Ishikawa (cell line): ENCODE data around the gene NFIB.

ENCODE experiments used
- CEBPB ChIP-seq: IDR thresholded peaks from 2 replicates; pipeline ENCODE4 v1.6.1; 2012
- CREB1 ChIP-seq: IDR thresholded peaks from 2 replicates; pipeline ENCODE4 v1.6.1; 2012; ENCODE audit warnings: low read depth
- EGR1 ChIP-seq: IDR thresholded peaks from 2 replicates; pipeline ENCODE4 v1.6.1; 2012
- EP300 ChIP-seq: IDR thresholded peaks from 2 replicates; pipeline ENCODE4 v1.6.1; 2012; ENCODE audit warnings: borderline replicate concordance
- FOXM1 ChIP-seq: IDR thresholded peaks from 2 replicates; pipeline ENCODE4 v1.6.1; 2012; ENCODE audit warnings: low read depth, borderline replicate concordance
- MAX ChIP-seq: IDR thresholded peaks from 2 replicates; pipeline ENCODE4 v1.6.1; 2012
- NFIC ChIP-seq: IDR thresholded peaks from 2 replicates; pipeline ENCODE4 v1.6.1; 2012
- RAD21 ChIP-seq: IDR thresholded peaks from 2 replicates; pipeline ENCODE4 v1.6.1; 2012; ENCODE audit warnings: low read depth
- REST ChIP-seq: IDR thresholded peaks from 2 replicates; pipeline ENCODE4 v1.6.1; 2012; ENCODE audit warnings: low read depth, mild to moderate bottlenecking
- TAF1 ChIP-seq: IDR thresholded peaks from 2 replicates; pipeline ENCODE4 v1.6.1; 2012; ENCODE audit warnings: low read depth, mild to moderate bottlenecking
- TCF12 ChIP-seq: IDR thresholded peaks from 2 replicates; pipeline ENCODE4 v1.6.1; 2012; ENCODE audit warnings: low read depth
- TEAD4 ChIP-seq: IDR thresholded peaks from 2 replicates; pipeline ENCODE4 v1.6.1; 2012
- USF1 ChIP-seq: IDR thresholded peaks from 2 replicates; pipeline ENCODE4 v1.6.1; 2012
- YY1 ChIP-seq: IDR thresholded peaks from 2 replicates; pipeline ENCODE4 v1.6.1; 2012; ENCODE audit warnings: low read depth
- ZBTB7A ChIP-seq: IDR thresholded peaks from 2 replicates; pipeline ENCODE4 v1.6.1; 2012; ENCODE audit warnings: low read depth

NFIB gene

GRCh38 chr9:14301006-14301405 is 12.9 kb downstream of the NFIB start:
- TF ChIP-seq REST = no peak
- TF ChIP-seq TEAD4 = no peak
- TF ChIP-seq ZBTB7A = no peak
- no peak for TF ChIP-seq FOXM1
- no peak for TF ChIP-seq CREB1
- TF ChIP-seq YY1 = no peak
- TF ChIP-seq NFIC = no peak
- TF ChIP-seq TCF12 = no peak
- no peak for TF ChIP-seq TAF1
- no peak for TF ChIP-seq EP300
- TF ChIP-seq MAX = no peak
- no peak for TF ChIP-seq RAD21
- TF ChIP-seq EGR1 = no peak
- TF ChIP-seq USF1 = no peak

GRCh38 chr9:14300588-14300987 is 13.4 kb downstream of the NFIB start:
- no peak for TF ChIP-seq NFIC
- TF ChIP-seq EP300 = no peak
- TF ChIP-seq EGR1 = no peak
- TF ChIP-seq CREB1 = no peak

- no peak for TF ChIP-seq USF1
- TF ChIP-seq TCF12 = no peak
- no peak for TF ChIP-seq NFIC
- no peak for TF ChIP-seq TEAD4
- no peak for TF ChIP-seq CREB1
- no peak for TF ChIP-seq EGR1
- TF ChIP-seq REST = no peak
- TF ChIP-seq YY1 = no peak
- no peak for TF ChIP-seq ZBTB7A
- TF ChIP-seq MAX = no peak
- no peak for TF ChIP-seq CEBPB
These were observed 13.9 kb downstream of the NFIB start for GRCh38 chr9:14300040-14300439.

- TF ChIP-seq FOXM1 (no peak), NFIC (no peak), USF1 (no peak), CEBPB (0 out of 2 replicates have a peak, but pooled peaks have one; percentile 7), TAF1 (no peak)
These were observed 15.3 kb downstream of the NFIB start for GRCh38 chr9:14298601-14299022.

GRCh38 chr9:14296495-14297113 is 17.3 kb downstream of the NFIB start:
- no peak for TF ChIP-seq EP300
- no peak for TF ChIP-seq TAF1
- TF ChIP-seq RAD21 = no peak
- TF ChIP-seq FOXM1 = no peak
- TF ChIP-seq MAX = no peak
- TF ChIP-seq CREB1 = no peak
- TF ChIP-seq TEAD4 = no peak
- no peak for TF ChIP-seq CEBPB
- no peak for TF ChIP-seq YY1
- no peak for TF ChIP-seq REST
- no peak for TF ChIP-seq NFIC
- TF ChIP-seq ZBTB7A = no peak
- TF ChIP-seq EGR1 = no peak
- TF ChIP-seq USF1 = no peak
- TF ChIP-seq TCF12 = no peak
